WTC11 (cell line): ENCODE measurements around the gene TFPI2.

Source experiments
- ATF6 ChIP-seq: sonication (generic); formaldehyde crosslinking; IDR thresholded peaks from 2 replicates; pipeline ENCODE4 v1.8.1; 2023; ENCODE audit warnings: mild to moderate bottlenecking, missing genetic modification reagents
- CREM ChIP-seq: sonication (generic); formaldehyde crosslinking; IDR thresholded peaks from 2 replicates; pipeline ENCODE4 v1.8.1; 2022; ENCODE audit warnings: mild to moderate bottlenecking, missing genetic modification reagents, moderate library complexity
- CTCF ChIP-seq: fragments of 200-600 bp; IDR thresholded peaks from 2 replicates; pipeline ENCODE4 v1.8.0; 2022; ENCODE audit warnings: antibody characterized with exemption
- ELF4 ChIP-seq: sonication (generic); formaldehyde crosslinking; IDR thresholded peaks from 2 replicates; pipeline ENCODE4 v1.8.1; 2022; ENCODE audit warnings: low read depth, mild to moderate bottlenecking, moderate library complexity, missing genetic modification reagents
- ETV6 ChIP-seq: sonication (generic); formaldehyde crosslinking; IDR thresholded peaks from 2 replicates; pipeline ENCODE4 v1.8.1; 2022; ENCODE audit warnings: mild to moderate bottlenecking, missing genetic modification reagents
- MAX ChIP-seq: sonication (generic); formaldehyde crosslinking; IDR thresholded peaks from 2 replicates; pipeline ENCODE4 v1.8.0; 2022; ENCODE audit warnings: mild to moderate bottlenecking, missing genetic modification reagents
- MLX ChIP-seq: sonication (generic); formaldehyde crosslinking; IDR thresholded peaks from 2 replicates; pipeline ENCODE4 v1.8.1; 2023; ENCODE audit warnings: mild to moderate bottlenecking, missing genetic modification reagents, moderate library complexity
- NFYB ChIP-seq: sonication (generic); formaldehyde crosslinking; conservative IDR thresholded peaks from 2 replicates; pipeline ENCODE4 v1.8.0; 2022; ENCODE audit warnings: low read depth, missing genetic modification reagents
- OVOL2 ChIP-seq: fragments of 250-450 bp; sonication (Bioruptor Pico); IDR thresholded peaks from 2 replicates; pipeline ENCODE4 v1.9.0; 2021; ENCODE audit warnings: mild to moderate bottlenecking, borderline replicate concordance
- PREB ChIP-seq: sonication (generic); formaldehyde crosslinking; IDR thresholded peaks from 2 replicates; pipeline ENCODE4 v1.8.1; 2022; ENCODE audit warnings: mild to moderate bottlenecking, missing genetic modification reagents, moderate library complexity, borderline replicate concordance
- TCF7 ChIP-seq: sonication (generic); formaldehyde crosslinking; IDR thresholded peaks from 2 replicates; pipeline ENCODE4 v1.8.0; 2022; ENCODE audit warnings: mild to moderate bottlenecking, low read depth, missing genetic modification reagents, moderate library complexity
- TP53 ChIP-seq: sonication (generic); formaldehyde crosslinking; IDR thresholded peaks from 2 replicates; pipeline ENCODE4 v1.8.1; 2023; ENCODE audit warnings: mild to moderate bottlenecking, missing genetic modification reagents
- USF1 ChIP-seq: sonication (generic); formaldehyde crosslinking; IDR thresholded peaks from 2 replicates; pipeline ENCODE4 v1.8.0; 2022; ENCODE audit warnings: mild to moderate bottlenecking, missing genetic modification reagents

GRCh38 chr7:93931655-93932054 is 41.1 kb upstream of the TFPI2 start:
- TF ChIP-seq ELF4 (CRISPR knock-in tag) (no peak), ATF6 (CRISPR knock-in tag) (no peak), CTCF (no peak), CREM (CRISPR knock-in tag) (no peak), USF1 (CRISPR knock-in tag) (no peak), MAX (CRISPR knock-in tag) (no peak), ETV6 (CRISPR knock-in tag) (no peak), OVOL2 (CRISPR knock-in tag) (no peak), PREB (CRISPR knock-in tag) (no peak), MLX (CRISPR knock-in tag) (no peak), TP53 (CRISPR knock-in tag) (no peak), NFYB (no peak), TCF7 (CRISPR knock-in tag) (no peak)
